ENCODE results near the gene MED10.

DNA sequence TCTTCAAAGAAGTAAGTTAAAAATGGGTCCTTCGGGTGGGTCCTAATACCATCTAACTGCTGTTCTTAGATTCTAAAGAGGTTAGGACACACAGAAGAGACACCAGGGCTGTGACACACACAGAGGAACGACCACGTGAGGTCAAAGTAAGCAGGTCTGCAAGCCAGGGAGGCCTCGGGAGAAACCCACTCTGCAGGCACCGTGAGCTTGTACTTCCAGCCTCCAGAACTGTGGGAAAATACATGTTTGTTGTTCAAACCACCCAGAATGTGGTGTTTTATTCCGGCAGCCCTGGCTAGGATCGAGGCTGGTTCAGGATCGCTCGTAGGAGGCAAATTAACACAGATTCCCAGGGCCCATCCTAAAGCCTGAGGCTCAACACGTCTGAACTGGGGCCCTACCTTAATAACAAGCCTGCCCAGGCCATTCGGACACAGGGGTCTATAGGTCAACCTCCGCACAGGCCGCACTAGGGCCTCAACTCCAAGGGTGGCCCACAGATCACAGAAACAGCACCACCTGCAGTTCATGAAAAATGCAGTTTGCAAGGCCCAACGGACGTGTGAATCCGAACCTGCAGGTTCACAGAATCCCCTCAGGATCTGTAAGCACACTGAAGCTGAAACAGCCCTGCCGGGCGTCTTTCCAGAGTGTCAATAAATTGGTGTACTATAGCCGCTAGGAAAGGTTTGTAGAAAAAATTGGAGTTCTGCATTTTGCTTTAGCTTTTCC, 7.1 kb downstream of the MED10 start:
- TF ChIP-seq, protein P1, sequence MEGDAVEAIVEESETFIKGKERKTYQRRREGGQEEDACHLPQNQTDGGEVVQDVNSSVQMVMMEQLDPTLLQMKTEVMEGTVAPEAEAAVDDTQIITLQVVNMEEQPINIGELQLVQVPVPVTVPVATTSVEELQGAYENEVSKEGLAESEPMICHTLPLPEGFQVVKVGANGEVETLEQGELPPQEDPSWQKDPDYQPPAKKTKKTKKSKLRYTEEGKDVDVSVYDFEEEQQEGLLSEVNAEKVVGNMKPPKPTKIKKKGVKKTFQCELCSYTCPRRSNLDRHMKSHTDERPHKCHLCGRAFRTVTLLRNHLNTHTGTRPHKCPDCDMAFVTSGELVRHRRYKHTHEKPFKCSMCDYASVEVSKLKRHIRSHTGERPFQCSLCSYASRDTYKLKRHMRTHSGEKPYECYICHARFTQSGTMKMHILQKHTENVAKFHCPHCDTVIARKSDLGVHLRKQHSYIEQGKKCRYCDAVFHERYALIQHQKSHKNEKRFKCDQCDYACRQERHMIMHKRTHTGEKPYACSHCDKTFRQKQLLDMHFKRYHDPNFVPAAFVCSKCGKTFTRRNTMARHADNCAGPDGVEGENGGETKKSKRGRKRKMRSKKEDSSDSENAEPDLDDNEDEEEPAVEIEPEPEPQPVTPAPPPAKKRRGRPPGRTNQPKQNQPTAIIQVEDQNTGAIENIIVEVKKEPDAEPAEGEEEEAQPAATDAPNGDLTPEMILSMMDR (IDR thresholded peaks at IDR 0.05; ENCODE audit: poor library complexity) = no peak
- no peak for TF ChIP-seq EZH2phosphoT487 (IDR thresholded peaks at IDR 0.05; ENCODE audit: low read depth, severe bottlenecking, unreplicated experiment)
- no peak for TF ChIP-seq EZH2 (IDR thresholded peaks at IDR 0.05; ENCODE audit: borderline replicate concordance)

Data from hepatocyte (in vitro differentiated cells).